Measurements from ENCODE around the gene MAP3K19.
"Not testable (repeated sequence)": the region's sequence is repeated elsewhere in the genome, so short reads cannot be mapped to it uniquely, and the experiment has no call there.

The MAP3K19 gene, protein sequence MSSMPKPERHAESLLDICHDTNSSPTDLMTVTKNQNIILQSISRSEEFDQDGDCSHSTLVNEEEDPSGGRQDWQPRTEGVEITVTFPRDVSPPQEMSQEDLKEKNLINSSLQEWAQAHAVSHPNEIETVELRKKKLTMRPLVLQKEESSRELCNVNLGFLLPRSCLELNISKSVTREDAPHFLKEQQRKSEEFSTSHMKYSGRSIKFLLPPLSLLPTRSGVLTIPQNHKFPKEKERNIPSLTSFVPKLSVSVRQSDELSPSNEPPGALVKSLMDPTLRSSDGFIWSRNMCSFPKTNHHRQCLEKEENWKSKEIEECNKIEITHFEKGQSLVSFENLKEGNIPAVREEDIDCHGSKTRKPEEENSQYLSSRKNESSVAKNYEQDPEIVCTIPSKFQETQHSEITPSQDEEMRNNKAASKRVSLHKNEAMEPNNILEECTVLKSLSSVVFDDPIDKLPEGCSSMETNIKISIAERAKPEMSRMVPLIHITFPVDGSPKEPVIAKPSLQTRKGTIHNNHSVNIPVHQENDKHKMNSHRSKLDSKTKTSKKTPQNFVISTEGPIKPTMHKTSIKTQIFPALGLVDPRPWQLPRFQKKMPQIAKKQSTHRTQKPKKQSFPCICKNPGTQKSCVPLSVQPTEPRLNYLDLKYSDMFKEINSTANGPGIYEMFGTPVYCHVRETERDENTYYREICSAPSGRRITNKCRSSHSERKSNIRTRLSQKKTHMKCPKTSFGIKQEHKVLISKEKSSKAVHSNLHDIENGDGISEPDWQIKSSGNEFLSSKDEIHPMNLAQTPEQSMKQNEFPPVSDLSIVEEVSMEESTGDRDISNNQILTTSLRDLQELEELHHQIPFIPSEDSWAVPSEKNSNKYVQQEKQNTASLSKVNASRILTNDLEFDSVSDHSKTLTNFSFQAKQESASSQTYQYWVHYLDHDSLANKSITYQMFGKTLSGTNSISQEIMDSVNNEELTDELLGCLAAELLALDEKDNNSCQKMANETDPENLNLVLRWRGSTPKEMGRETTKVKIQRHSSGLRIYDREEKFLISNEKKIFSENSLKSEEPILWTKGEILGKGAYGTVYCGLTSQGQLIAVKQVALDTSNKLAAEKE (N-terminal part only)

GRCh38 chr2:135047300-135047699 is at the start of gene MAP3K19:
Gene MAP3K19 (minus strand): TSS chr2:135047447. CDS start chr2:135024647, 22,800 bp downstream.
- no peak for DNase-seq

GRCh38 chr2:135096665-135097446 is 49.6 kb upstream of the MAP3K19 start:
- no peak for DNase-seq

DNA sequence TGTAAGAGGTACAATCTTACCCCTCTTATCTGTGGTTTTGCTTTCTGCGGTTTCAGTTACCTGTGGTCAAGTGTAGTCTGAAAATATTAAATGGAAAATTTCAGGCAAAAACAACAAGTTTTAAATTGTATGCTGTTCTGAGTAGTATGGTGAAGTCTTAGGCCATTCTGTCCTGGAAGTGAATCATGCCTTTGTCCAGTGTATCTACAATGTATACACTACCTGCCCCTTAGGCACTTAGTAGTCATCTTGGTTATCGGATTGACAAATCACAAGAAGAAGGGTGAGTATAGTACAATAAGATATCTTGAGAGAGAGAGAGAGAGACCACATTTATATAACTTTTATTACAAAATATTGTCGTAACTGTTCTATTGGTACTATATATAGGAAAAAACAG is 48.3 kb upstream of the MAP3K19 start:
- no peak for DNase-seq

- no peak for DNase-seq
These were observed 47.3 kb upstream of the MAP3K19 start for GRCh38 chr2:135094508-135094907.

DNA sequence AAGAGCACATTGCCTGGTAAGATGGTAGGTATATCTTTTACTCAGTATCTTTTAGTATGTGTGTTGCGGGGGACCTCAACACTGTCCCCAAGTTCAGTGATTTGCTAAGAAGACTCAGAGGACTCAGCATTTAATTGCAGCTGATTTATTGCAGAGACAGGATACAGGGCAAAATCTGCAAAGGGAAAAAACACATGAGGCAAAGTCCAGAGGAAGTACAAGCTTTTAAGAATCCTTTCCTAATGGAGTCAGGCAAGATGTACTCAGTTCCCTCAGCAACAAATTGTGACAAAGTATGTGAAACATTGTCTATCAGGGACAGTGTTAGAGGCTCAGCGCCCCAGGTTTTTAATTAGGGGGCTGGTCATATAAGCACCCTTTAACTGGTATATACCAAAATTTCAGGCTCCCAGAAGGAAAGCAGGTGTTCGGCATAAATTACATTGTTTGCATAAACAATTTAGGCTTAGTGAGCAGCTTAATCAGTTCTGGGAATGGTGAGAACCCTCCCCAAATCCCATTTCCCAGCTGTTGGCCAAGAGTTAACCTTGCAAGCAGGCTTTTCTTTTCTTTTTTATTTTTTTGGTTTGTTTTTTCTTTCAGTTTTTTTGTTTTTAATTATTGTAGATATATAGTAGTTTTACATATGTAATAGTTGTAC is 46.6 kb upstream of the MAP3K19 start:
- DNase-seq, result no peak

- no peak for DNase-seq
These were observed 45.9 kb upstream of the MAP3K19 start for GRCh38 chr2:135093193-135093592.

DNA sequence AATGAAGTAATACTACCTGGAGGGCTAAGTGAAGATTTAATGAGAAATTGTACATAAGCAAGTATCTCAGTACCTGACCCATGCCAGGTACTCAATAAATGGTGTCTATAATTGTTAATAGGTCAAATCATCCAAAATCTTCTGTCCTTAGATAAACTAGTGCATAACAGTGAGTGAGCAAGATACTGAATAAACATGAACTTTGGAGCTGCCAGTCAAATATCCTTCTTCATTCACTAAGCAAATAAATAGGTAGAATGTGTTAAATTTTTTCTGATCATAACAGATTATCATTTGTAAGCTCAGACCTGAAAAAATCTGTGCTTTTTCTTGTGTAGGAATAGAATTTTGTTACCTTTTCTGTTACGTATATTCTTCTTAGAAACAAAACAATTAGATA is 44.4 kb upstream of the MAP3K19 start:
- DNase-seq, result no peak

- not testable (repeated sequence) for DNase-seq
These were observed 42.4 kb upstream of the MAP3K19 start for GRCh38 chr2:135089597-135089996.

- no peak for DNase-seq
These were observed 39.0 kb upstream of the MAP3K19 start for GRCh38 chr2:135086222-135086621.

DNA sequence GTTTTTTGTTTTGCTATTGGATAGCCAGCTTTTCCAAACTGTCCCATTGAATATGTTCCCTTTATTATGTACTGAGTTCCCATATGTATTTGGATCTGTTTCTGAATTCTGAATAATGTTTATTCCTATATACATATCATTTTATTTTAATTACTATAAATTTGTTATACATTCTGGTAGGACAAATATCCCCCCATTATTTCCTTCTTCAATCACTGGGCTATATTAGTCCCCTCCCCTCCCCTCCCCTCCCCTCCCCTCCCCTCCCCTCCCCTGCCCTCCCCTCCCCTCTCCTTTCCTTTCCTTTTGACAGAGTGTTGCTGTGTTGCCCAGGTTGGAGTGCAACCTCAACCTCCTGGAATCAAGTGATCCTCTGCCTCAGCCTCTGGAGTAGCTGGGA is 31.2 kb upstream of the MAP3K19 start:
- no peak for DNase-seq

GRCh38 chr2:135076556-135076955 is 29.3 kb upstream of the MAP3K19 start:
- DNase-seq, result no peak

DNA sequence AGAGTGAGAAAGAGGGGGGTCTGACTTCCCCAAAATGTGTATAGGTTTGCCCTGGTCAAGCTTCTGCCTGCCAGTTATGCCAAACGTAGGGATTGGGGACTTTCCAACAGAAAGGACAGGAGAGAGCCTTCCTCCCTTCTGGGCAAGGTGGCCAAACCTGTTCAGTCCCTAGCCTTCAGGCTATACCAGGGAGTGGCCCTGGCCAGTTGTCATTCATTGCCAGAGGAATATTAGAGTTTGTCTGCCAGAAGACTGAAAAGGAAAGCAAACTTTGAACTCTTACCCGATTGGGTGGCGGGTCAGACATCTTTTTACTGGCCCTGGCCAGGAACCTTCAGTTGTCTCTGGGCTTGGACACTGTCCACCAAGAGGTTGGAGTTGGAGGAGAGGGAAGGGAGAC is 27.0 kb upstream of the MAP3K19 start:
- no peak for DNase-seq

- no peak for DNase-seq
These were observed 25.1 kb upstream of the MAP3K19 start for GRCh38 chr2:135072125-135072997.

DNA sequence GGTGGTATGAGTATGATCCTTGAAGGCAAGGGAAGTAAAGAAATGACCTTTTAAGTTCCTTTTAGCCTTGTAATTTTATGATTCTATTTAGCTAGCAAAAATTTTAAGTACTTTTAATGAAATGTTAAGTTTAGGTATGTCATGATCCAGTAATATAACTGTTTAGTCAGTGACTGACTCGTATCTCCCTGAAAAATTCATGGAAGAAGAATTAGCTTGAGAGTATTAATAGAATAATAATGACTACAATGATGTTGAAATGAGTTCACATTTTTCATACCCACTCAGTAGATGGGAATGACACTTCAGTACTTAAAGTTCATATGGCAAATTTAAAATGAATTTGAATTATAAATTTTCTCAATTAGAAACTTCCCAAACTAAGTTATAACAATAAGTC is 19.5 kb upstream of the MAP3K19 start:
- DNase-seq, result no peak

- no peak for DNase-seq
These were observed 16.9 kb upstream of the MAP3K19 start for GRCh38 chr2:135064149-135064548.

- no peak for DNase-seq
These were observed 16.0 kb upstream of the MAP3K19 start for GRCh38 chr2:135063210-135063609.

- no peak for DNase-seq
These were observed 12.3 kb upstream of the MAP3K19 start for GRCh38 chr2:135059577-135059976.

DNA sequence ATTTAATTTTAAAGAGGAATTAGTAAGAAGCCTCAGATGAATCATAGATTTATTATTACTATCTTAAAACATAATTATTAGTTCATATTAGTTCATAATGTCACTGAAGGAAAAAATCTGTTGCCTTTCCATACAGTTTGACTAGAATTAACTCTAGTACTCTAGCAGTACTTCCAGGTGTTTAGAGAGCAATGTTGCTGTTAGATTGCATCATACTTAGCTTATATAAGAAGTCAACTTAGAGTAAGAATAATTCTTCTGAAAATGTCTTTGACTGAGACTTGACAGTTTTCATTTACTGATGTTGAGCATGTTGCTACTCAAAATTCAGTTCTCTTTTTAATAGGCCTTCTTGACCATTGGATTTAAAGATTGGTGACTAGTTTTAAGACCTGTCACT is 9.5 kb upstream of the MAP3K19 start:
- no peak for DNase-seq

DNA sequence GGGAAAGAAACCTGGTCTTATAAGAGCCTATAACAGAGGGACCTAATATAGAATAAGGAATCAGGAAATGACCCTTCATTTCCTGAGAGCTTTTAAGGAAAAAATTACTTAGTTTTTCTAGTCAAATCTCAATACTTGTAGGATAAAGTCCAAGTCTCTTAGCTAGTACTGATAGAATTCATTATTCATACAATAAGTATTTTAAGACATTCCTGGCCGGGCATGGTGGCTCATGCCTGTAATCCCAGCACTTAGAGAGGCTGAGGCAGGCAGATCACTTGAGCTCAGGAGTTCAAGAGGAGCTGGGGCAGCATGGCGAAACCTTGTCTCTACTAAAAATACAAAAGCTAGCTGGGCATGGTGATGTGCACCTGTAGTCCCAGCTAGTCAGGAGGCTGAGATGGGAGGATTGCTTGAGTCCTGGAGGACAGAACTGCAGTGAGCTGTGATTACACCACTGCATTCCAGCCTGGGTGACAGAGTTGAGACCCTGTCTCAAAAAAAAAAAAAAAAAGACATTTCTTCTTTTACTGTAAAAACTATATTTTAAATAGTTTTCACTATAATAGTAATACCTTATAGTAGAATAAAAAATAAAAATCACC is 8.0 kb upstream of the MAP3K19 start:
- DNase-seq, result no peak

DNA sequence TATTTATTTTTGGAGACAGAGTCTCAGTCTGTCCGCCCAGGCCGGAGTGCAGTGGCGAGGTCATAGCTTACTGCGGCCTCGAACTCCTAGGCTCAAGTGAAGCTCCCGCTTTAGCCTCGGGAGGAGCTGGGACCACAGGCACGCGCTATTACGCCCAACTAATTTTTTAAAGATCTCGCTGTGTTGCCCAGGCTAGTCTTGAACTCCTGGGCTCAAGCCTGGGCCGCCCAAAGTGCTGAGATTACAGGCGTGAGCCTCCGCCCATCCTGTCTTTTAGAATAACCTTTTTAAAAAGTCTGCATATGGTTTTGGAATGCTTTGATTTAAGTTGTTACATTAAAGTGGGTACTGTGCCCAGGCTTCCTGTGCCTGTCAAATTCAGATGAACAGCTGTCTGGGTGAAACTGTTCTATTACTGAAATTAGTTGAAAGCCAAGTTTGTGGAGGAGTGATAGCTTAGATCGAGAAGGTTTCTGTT is 5.8 kb upstream of the MAP3K19 start:
- no peak for DNase-seq

All from bone marrow (tissue), 2 donors.